Liver (tissue), 9 donors: ENCODE data around the gene FABP1. TPM values are rescaled to one million over a fixed set of nuclear protein-coding genes. Genes with fewer than 3 reads are reported as not detected.

Experiments used
- DNase-seq: peaks from one replicate; pipeline ENCODE4 v3.0.0-alpha.2; 2017; ENCODE audit warnings: low spot score
- H3K27ac ChIP-seq, 2 donors: one replicate each; pipeline ENCODE4 v1.7.0; 2013; ENCODE audit warnings: inconsistent platforms in 2 of 2, low read length in 2 of 2, control low read depth in 1 of 2, low read depth in 1 of 2, mild to moderate bottlenecking in 1 of 2
- H3K27me3 ChIP-seq, 4 donors: one replicate each; pipeline versions ENCODE4 v1.6.1 to v1.7.0; 2013; ENCODE audit warnings: low read length in 3 of 4, inconsistent platforms in 1 of 4, mild to moderate bottlenecking in 1 of 4, moderate library complexity in 1 of 4; ENCODE audit not compliant: control insufficient read depth in 4 of 4, insufficient read depth in 4 of 4
- H3K36me3 ChIP-seq, 4 donors: one replicate each; pipeline versions ENCODE4 v1.6.1 to v1.7.0; 2013; ENCODE audit warnings: low read length in 3 of 4, mild to moderate bottlenecking in 3 of 4, low read depth in 1 of 4, moderate library complexity in 1 of 4; ENCODE audit not compliant: control insufficient read depth in 4 of 4, insufficient read depth in 3 of 4
- H3K4me1 ChIP-seq, 4 donors: one replicate each; pipeline versions ENCODE4 v1.6.1 to v1.7.0; 2013; ENCODE audit warnings: low read length in 3 of 4, mild to moderate bottlenecking in 3 of 4, moderate library complexity in 1 of 4; ENCODE audit not compliant: control insufficient read depth in 4 of 4, insufficient read depth in 4 of 4
- H3K4me3 ChIP-seq, 3 donors: one replicate each; pipeline versions ENCODE4 v1.6.1 to v1.7.0; 2013; ENCODE audit warnings: low read length in 3 of 3, control low read depth in 1 of 3, low read depth in 1 of 3, mild to moderate bottlenecking in 1 of 3
- H3K9ac ChIP-seq, 2 donors: one replicate each; pipeline ENCODE4 v1.7.0; 2013; ENCODE audit warnings: low read length in 2 of 2, mild to moderate bottlenecking in 2 of 2, moderate library complexity in 2 of 2, control low read depth in 1 of 2, low read depth in 1 of 2
- H3K9me3 ChIP-seq, 4 donors: one replicate each; pipeline versions ENCODE4 v1.6.1 to v1.7.0; 2013; ENCODE audit warnings: low read length in 3 of 4; ENCODE audit not compliant: control insufficient read depth in 4 of 4
- EGR1 ChIP-seq, 2 donors: IDR thresholded peaks; 2 replicates each; pipeline ENCODE4 v1.6.1; 2016 to 2018; ENCODE audit warnings: antibody characterized with exemption in 2 of 2, low read depth in 2 of 2
- FOXA1 ChIP-seq: IDR thresholded peaks from 2 replicates; pipeline ENCODE4 v1.6.1; 2016; ENCODE audit warnings: antibody characterized with exemption
- FOXA2 ChIP-seq: IDR thresholded peaks from 2 replicates; pipeline ENCODE4 v1.6.1; 2016; ENCODE audit warnings: antibody characterized with exemption
- GABPA ChIP-seq, 2 donors: IDR thresholded peaks in 1 of 2; conservative IDR thresholded peaks in 1 of 2; 2 replicates each; pipeline ENCODE4 v1.6.1; 2016; ENCODE audit warnings: antibody characterized with exemption in 2 of 2, mild to moderate bottlenecking in 1 of 2, moderate library complexity in 1 of 2
- HNF4A ChIP-seq, 2 donors: conservative IDR thresholded peaks; 2 replicates each; pipeline ENCODE4 v1.6.1; 2016; ENCODE audit warnings: antibody characterized with exemption in 2 of 2, mild to moderate bottlenecking in 2 of 2
- HNF4G ChIP-seq: IDR thresholded peaks from 2 replicates; pipeline ENCODE4 v1.6.1; 2016; ENCODE audit warnings: antibody characterized with exemption
- JUND ChIP-seq, 2 donors: IDR thresholded peaks; 2 replicates each; pipeline ENCODE4 v1.6.1; 2016; ENCODE audit warnings: antibody characterized with exemption in 2 of 2
- NR2F2 ChIP-seq: IDR thresholded peaks from 2 replicates; pipeline ENCODE4 v1.6.1; 2016; ENCODE audit warnings: antibody characterized with exemption
- RAD21 ChIP-seq, 2 donors: IDR thresholded peaks; 2 replicates each; pipeline ENCODE4 v1.6.1; 2016; ENCODE audit warnings: antibody characterized with exemption in 2 of 2, mild to moderate bottlenecking in 2 of 2
- RXRA ChIP-seq, 2 donors: IDR thresholded peaks; 2 replicates each; pipeline ENCODE4 v1.6.1; 2017 to 2018; ENCODE audit warnings: antibody characterized with exemption in 2 of 2, mild to moderate bottlenecking in 1 of 2
- SP1 ChIP-seq: IDR thresholded peaks from 2 replicates; pipeline ENCODE4 v1.6.1; 2018; ENCODE audit warnings: antibody characterized with exemption, mild to moderate bottlenecking
- TAF1 ChIP-seq: conservative IDR thresholded peaks from 2 replicates; pipeline ENCODE4 v1.6.1; 2016; ENCODE audit warnings: antibody characterized with exemption, mild to moderate bottlenecking
- YY1 ChIP-seq: IDR thresholded peaks from 2 replicates; pipeline ENCODE4 v1.6.1; 2016; ENCODE audit warnings: antibody characterized with exemption, mild to moderate bottlenecking
- WGBS: extraction: QIAGEN DNeasy Blood & Tissue Kit; methylation state at CpG from one replicate; pipeline ENCODE4 v1.1.7; 2013; 5-methylcytosine and 5-hydroxymethylcytosine counted together
- polyA plus RNA-seq, 2 donors: library from polyadenylated mRNA; stranded (reverse) in 1 of 2; unstranded in 1 of 2; fragments of 200-250 nt in 1 of 2; fragments of >200 nt in 1 of 2; fragmentation: Nextera tagmentation in 1 of 2; extraction: Ambion mirVana in 1 of 2; gene quantifications; one replicate each; pipeline versions ENCODE4 v1.2.1 to v1.2.3, GENCODE V29; 2013 to 2015
- total RNA-seq, 2 donors: library from RNA; depleted of rRNA; stranded (reverse); fragments of >200 nt; gene quantifications; one replicate each; pipeline ENCODE4 v1.2.3, GENCODE V29; 2014
- TF ChIP-seq, protein P1 (sequence below): IDR thresholded peaks from 2 replicates; pipeline ENCODE4 v1.6.1; 2016; ENCODE audit warnings: antibody characterized with exemption
- TF ChIP-seq, protein P2 (sequence below): IDR thresholded peaks from 2 replicates; pipeline ENCODE4 v1.6.1; 2016; ENCODE audit warnings: antibody characterized with exemption
- TF ChIP-seq, protein P3 (sequence below): IDR thresholded peaks from 2 replicates; pipeline ENCODE4 v1.6.1; 2016; ENCODE audit warnings: antibody characterized with exemption, mild to moderate bottlenecking
- TF ChIP-seq, protein P4 (sequence below): fragments of 150-350 bp; IDR thresholded peaks from 2 replicates; pipeline ENCODE4 v1.5.1; 2017; ENCODE audit warnings: improper control_type of control experiment, low read depth, low read length; ENCODE audit not compliant: missing input control
- TF ChIP-seq, protein P5 (sequence below): IDR thresholded peaks from 2 replicates; pipeline ENCODE4 v1.6.1; 2016; ENCODE audit warnings: antibody characterized with exemption
- donor health status: healthy.
- donor health status: healthy.
- donor health status: healthy.
- donor health status: healthy.
- donor health status: healthy.

The FABP1 gene
- total and polyA plus RNA-seq, 4 donors = 975 to 7,337 (median 2,306) TPM

DNA sequence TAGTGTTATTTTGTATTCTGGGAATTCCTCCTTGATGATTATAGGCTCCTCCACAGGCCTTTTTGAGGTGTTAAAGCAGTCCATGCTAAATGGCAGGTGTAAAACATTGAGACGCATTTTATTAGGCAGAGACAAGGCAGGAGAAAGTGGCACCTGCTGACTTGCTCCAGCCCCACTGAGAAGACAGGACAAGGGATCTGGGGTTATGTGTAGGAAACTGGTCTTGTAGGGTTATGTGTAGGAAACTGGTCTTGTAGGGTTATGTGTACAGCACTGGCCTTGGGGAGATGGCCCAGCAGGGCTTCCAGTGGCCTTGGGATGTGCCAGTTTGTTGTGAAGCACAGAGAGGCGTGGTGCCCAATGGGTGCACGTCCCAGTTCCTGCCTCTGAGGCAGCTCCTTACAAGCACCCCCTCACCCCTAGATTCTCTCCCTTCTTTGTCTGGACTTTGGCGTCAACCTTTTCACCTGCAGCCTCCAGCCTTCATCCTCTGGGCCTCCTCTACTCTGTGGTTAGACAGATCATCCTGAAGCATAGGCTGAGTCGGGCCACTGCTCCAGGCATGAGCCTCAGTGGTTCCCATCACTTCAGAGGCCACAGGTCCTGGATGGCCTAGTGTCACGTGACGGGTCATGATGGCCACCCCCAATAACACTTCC is 921 bp upstream of the FABP1 start (continued):
- TF ChIP-seq, protein P1, sequence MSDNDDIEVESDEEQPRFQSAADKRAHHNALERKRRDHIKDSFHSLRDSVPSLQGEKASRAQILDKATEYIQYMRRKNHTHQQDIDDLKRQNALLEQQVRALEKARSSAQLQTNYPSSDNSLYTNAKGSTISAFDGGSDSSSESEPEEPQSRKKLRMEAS = no peak
- TF ChIP-seq SP1 (no peak), YY1 (no peak), FOXA2 (no peak), NR2F2 (no peak), TAF1 (no peak)
- TF ChIP-seq, protein P2, sequence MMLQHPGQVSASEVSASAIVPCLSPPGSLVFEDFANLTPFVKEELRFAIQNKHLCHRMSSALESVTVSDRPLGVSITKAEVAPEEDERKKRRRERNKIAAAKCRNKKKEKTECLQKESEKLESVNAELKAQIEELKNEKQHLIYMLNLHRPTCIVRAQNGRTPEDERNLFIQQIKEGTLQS = no peak

DNA sequence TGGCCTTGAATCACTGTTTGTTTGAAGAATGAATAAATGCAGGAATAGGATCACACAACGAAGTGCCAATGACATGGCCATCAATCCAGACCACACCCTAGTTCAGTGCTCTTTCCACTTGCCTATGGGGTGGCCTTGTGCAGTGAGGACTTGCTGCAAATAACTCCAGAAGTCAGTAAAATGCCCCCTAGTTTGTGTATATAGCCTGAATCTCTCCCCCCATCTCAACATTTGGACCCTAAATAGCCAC is 299 bp downstream of the FABP1 start:
- Histone ChIP-seq H3K27ac (peak overlapping the region; percentile 48 to 68), H3K36me3 (peaks cover 0 to 8% (median 5%) of the 10 kb centered on the region in 4 donors), H3K27me3 (no peaks in the 10 kb centered on the region), H3K4me3 (peak overlapping the region; percentile 63 to 98 (median 95)), H3K9ac (peak overlapping the region; percentile 53 to 88), H3K4me1 (peaks cover 14 to 61% (median 47%) of the 10 kb centered on the region in 4 donors), H3K9me3 (no peaks in the 10 kb centered on the region)
- 17% methylated on average over 1 of the region's 1 CpG for WGBS
- no peak for DNase-seq
- TF ChIP-seq HNF4G (no peak), FOXA2 (no peak), FOXA1 (no peak), SP1 (no peak), NR2F2 (no peak), YY1 (no peak), EGR1 (IDR thresholded peaks at IDR 0.05; ENCODE audit: low read depth in 2 of 2) (no peak), GABPA (IDR thresholded peaks at IDR 0.05 in 1 of 2, conservative IDR thresholded peaks at IDR 0.05 in 1 of 2) (no peak), RAD21 (IDR thresholded peaks at IDR 0.05) (no peak), RXRA (IDR thresholded peaks at IDR 0.05) (no peak), HNF4A (conservative IDR thresholded peaks at IDR 0.05) (no peak), TAF1 (no peak), JUND (IDR thresholded peaks at IDR 0.05) (no peak)
- TF ChIP-seq, protein P1 = no peak
- TF ChIP-seq, protein P3, sequence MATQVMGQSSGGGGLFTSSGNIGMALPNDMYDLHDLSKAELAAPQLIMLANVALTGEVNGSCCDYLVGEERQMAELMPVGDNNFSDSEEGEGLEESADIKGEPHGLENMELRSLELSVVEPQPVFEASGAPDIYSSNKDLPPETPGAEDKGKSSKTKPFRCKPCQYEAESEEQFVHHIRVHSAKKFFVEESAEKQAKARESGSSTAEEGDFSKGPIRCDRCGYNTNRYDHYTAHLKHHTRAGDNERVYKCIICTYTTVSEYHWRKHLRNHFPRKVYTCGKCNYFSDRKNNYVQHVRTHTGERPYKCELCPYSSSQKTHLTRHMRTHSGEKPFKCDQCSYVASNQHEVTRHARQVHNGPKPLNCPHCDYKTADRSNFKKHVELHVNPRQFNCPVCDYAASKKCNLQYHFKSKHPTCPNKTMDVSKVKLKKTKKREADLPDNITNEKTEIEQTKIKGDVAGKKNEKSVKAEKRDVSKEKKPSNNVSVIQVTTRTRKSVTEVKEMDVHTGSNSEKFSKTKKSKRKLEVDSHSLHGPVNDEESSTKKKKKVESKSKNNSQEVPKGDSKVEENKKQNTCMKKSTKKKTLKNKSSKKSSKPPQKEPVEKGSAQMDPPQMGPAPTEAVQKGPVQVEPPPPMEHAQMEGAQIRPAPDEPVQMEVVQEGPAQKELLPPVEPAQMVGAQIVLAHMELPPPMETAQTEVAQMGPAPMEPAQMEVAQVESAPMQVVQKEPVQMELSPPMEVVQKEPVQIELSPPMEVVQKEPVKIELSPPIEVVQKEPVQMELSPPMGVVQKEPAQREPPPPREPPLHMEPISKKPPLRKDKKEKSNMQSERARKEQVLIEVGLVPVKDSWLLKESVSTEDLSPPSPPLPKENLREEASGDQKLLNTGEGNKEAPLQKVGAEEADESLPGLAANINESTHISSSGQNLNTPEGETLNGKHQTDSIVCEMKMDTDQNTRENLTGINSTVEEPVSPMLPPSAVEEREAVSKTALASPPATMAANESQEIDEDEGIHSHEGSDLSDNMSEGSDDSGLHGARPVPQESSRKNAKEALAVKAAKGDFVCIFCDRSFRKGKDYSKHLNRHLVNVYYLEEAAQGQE = no peak
- TF ChIP-seq, protein P2 = no peak
- TF ChIP-seq, protein P4, sequence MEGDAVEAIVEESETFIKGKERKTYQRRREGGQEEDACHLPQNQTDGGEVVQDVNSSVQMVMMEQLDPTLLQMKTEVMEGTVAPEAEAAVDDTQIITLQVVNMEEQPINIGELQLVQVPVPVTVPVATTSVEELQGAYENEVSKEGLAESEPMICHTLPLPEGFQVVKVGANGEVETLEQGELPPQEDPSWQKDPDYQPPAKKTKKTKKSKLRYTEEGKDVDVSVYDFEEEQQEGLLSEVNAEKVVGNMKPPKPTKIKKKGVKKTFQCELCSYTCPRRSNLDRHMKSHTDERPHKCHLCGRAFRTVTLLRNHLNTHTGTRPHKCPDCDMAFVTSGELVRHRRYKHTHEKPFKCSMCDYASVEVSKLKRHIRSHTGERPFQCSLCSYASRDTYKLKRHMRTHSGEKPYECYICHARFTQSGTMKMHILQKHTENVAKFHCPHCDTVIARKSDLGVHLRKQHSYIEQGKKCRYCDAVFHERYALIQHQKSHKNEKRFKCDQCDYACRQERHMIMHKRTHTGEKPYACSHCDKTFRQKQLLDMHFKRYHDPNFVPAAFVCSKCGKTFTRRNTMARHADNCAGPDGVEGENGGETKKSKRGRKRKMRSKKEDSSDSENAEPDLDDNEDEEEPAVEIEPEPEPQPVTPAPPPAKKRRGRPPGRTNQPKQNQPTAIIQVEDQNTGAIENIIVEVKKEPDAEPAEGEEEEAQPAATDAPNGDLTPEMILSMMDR = no peak
- TF ChIP-seq, protein P5, sequence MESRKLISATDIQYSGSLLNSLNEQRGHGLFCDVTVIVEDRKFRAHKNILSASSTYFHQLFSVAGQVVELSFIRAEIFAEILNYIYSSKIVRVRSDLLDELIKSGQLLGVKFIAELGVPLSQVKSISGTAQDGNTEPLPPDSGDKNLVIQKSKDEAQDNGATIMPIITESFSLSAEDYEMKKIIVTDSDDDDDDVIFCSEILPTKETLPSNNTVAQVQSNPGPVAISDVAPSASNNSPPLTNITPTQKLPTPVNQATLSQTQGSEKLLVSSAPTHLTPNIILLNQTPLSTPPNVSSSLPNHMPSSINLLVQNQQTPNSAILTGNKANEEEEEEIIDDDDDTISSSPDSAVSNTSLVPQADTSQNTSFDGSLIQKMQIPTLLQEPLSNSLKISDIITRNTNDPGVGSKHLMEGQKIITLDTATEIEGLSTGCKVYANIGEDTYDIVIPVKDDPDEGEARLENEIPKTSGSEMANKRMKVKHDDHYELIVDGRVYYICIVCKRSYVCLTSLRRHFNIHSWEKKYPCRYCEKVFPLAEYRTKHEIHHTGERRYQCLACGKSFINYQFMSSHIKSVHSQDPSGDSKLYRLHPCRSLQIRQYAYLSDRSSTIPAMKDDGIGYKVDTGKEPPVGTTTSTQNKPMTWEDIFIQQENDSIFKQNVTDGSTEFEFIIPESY = no peak
